Measurements from ENCODE around the gene KLRF2.

DNA sequence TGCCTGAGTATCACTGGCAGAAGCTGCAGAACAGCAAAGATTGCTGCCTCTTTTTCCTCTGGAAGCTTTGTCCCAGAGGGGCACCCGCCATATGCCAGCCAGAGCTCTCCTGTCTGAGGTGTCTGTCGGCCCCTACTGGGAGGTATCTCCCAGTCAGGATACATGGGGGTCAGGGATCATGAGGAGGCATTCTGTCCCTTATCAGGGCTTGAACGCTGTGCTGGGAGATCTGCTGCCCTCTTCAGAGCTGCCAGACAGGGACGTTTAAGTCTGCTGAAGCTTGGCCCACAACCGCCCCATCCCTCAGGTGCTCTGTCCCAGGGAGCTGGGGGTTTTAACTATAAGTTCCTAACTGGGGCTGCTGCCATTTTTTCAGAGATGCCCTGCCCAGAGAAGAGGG lies 32.4 kb upstream of the KLRF2 start:
- TF ChIP-seq EZH2 (IDR thresholded peaks at IDR 0.05; ENCODE audit: insufficient read depth, poor library complexity, severe bottlenecking) (no peak), EZH2phosphoT487 (IDR thresholded peaks at IDR 0.05; ENCODE audit: insufficient read depth, low read depth) (no peak)

Data from GM23248 (cell line).